GM18499 (cell line): ENCODE data around the gene MAGI2.
"Not testable (repeated sequence)": the region's sequence is repeated elsewhere in the genome, so short reads cannot be mapped to it uniquely, and the experiment has no call there.

ENCODE experiments used
- ATAC-seq: cut with Tn5 transposase; IDR thresholded peaks from one replicate; pipeline ENCODE4 v1.9.1; 2021; ENCODE audit warnings: moderate number of reproducible peaks; ENCODE audit not compliant: insufficient read depth, unreplicated experiment

The MAGI2 gene

GRCh38 chr7:79091011-79091410, 362.5 kb downstream of the MAGI2 start:
- no peak for ATAC-seq

GRCh38 chr7:79090543-79090942, 362.9 kb downstream of the MAGI2 start:
- no peak for ATAC-seq

DNA sequence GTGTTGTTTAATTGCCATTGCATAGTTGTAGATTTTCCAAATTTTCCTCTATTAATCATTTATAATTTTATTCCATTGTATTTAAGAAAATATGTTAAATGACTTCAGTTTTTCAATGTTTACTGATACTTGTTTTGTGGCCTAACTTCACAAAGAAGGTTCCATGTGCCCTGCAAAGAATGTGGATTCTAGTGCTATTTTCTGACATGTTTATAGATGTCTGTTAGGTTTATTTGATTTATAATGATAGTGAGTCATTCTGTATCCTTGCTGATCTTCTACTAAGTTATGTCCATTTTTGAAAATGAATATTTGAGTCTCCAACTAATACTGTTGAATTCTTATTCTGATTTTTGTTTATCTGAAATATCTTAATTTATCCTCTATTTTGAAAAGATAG, 369.0 kb downstream of the MAGI2 start:
- ATAC-seq: no peak

GRCh38 chr7:79079919-79080554, 373.4 kb downstream of the MAGI2 start:
- ATAC-seq: no peak

DNA sequence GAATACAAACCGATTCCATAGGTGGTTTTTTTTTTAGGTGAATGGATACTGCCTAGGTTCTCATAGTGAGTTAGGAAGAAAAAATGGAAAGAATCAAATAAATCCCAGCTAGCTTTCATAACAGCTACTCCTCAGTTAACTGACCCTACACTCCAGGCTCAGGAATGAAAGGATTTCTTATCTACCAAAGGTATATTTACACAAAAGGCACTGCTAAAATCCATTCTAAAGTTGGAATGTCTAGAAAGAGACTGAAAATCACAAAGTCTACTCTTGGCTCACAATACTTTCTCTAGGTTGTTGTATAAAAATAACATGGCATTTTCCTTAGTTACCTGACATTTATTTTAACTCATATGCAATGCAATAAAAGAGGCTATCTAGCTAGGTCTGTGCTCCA, 375.2 kb downstream of the MAGI2 start:
- ATAC-seq: no peak

DNA sequence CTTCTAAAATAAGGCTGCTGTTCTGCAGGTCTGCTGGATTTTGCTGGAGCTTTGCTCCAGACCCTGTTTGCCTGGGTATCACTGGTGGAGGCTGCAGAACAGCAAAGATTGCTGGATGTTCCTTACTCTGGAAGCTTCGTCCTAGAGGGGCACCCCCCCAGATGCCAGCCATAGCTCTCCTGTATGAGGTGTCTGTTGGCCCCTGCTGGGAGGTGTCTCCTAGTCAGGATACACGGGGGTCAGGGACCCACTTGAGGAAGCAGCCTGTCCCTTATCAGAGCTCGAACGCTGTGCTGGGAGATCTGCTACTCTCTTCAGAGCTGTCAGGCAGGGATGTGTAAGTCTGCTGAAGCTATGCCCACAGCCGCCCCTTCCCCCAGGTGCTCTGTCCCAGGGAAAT, 382.3 kb downstream of the MAGI2 start:
- ATAC-seq: not testable (repeated sequence)

DNA sequence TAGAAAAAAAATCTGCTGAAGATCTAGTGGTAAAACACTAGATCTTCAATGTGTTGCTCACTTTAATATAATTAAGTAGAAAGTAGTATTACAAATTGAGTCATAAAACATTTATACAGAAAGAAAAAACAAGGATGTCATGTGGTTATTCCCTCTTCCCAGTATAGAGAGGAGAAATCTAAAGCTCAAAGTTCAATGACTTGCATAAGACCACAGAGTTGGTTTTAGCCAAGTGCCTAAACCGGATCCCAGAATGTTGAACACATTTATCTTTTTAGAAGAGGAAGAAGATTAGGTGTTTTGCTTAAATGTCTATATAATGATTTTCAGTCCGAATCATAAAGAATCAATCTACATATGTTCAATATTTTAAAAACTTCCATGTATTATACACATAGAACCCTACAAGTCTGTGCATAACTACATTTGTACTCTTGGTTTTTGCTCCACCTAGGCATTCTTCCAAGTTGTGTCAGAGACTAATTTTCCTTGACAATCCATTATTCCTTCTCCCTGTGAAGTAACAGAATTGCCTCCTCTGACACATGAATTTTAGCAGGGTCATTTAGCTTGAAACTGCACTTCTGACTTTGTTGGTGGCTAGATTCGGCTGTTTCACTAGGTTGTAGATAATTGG, 389.2 kb downstream of the MAGI2 start:
- ATAC-seq: no peak

DNA sequence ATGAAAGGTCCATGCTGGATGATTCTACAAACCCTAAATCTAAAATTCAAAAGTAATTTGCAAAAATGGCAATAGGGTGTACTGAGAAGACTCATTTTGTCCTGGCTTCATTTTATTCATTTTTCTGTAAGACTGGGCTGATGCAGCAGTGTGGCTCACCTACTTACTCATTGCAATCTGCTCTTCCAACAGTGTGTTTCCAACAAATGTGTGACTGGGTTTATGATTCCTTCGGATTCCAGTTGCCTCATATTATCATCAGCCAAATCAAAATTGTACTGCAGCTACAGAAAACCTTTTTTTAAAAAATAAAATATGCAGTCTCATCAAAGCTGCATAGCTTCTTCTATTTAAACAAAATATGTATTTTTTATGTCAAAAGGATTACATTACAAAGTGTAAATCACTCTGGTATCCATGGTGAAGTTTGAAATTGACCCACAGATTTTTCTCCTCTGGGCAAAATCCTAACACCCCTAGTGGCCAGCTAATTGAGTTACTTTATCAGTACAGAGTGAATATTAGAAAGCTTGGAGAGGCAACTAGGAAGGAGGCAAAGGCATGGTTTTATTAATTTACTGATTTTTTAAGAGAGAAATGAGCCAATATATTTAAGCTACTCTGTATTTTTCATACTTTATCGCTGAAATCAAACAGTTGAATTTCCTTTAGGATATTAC, 390.3 kb downstream of the MAGI2 start:
- ATAC-seq: no peak

DNA sequence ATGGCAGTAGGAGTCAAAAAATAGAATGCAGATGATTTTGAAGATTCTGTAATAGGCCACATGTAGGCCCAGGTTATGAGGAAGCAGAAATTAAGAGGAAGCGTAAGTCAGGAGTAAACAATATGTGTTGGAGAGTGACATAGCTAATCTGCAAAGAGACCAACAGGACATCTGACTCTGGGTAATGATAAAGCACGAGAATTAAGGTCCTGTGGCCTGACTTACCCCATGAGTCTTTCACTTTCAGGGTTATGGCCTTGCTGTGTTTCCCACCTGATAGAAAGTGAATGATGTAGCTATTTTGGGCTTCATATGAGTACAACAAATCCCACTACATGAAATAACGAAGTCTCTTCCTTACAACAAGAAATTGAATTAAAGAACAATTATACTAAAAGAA, 393.0 kb downstream of the MAGI2 start:
- no peak for ATAC-seq

- no peak for ATAC-seq
Observed at GRCh38 chr7:79055722-79056415, 397.6 kb downstream of the MAGI2 start.

GRCh38 chr7:79051915-79052314, 401.6 kb downstream of the MAGI2 start:
- no peak for ATAC-seq

GRCh38 chr7:79050603-79051002, 402.9 kb downstream of the MAGI2 start:
- no peak for ATAC-seq

DNA sequence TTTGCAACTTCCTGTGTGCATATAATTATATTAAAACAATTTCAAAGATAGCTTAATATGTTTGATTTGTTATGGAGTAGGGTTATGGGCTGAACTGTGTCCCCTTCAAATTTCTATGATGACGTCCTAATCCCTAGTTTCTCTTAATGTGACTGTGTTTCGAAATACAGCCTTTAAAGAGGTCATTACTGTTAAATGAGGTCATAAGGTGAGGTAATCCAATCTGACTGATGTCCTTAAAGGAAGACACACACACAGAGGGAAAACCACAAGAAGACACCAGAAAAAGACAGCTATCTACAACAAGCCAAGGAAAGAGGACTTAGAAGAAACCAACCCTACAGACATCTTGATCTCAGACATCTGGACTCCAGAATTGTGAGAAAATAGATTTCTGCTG, 407.4 kb downstream of the MAGI2 start:
- no peak for ATAC-seq

DNA sequence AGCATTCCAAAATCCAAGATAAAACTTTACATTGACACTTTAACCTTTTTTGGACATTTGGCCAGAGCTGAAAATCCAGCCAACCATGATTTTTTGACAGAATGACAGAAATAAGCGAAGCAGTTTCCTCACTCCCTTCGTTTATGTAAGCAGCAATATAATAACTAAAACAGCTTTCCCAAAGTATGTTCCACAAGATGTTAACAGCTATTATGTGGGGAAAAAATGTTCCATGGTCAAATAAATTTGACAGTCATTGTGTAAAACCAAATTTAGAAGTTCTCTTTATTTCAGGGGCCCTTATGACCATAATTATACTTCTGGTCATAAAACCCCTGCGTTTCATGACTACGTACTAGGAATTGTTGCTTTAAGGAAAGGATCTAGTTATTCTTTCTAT, 416.5 kb downstream of the MAGI2 start:
- no peak for ATAC-seq

DNA sequence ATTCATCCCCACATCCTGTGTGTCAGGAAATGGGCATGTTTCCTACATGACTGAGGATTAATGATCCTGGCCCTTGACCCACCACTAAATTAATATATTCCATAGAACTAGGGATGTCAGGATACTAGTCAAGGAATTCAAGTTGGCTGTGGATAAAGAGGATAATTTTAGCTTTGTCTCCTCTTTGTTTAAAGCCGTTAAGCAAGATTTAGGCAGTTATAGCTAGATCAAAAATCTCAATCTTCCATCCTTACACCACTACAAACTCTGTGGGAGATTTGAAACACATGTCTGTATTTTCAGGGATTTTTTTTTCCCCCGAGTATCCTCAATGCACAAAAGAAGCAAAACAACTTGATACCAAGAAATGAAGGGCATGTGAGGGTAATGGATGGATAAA, 417.1 kb downstream of the MAGI2 start:
- ATAC-seq: no peak

- ATAC-seq: no peak
Observed at GRCh38 chr7:79035858-79036257, 417.6 kb downstream of the MAGI2 start.

DNA sequence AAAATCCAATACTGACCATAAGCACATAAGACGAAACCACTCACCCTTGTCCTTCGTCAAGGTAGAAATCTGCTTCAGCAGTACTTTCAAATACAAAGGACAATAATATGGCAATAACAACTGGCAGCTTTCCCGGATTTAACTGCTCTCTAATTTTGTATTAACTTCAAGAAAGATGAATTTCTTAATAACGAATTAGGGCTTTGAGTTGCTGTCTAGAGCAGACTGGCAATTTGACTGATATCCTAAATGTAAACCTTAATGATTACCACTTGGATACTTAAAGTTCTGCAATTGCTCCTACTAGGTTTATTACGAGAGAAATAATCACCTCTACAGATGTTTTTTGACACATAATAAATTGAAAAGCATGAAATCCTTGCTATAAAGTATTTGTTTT, 418.7 kb downstream of the MAGI2 start:
- ATAC-seq: no peak

DNA sequence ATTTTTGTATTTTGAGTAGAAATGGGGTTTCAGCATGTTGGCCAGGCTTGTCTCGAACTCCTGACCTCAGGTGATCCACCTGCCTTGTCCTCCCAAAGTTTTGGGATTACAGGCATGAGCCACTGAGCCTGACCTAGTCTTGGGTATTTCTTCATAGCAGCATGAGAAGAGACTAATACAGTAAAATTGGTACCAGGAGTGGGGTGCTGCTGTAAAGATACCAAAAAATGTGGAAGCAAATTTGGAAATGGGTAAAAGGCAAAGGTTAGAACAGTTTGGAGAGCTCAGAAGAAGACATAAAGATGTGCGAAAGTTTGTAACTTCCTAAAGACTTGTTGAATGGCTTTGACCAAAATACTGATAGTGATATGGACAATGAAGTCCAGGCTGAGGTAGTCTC, 433.8 kb downstream of the MAGI2 start:
- not testable (repeated sequence) for ATAC-seq

- no peak for ATAC-seq
Observed at GRCh38 chr7:79011921-79012320, 441.5 kb downstream of the MAGI2 start.

- no peak for ATAC-seq
Observed at GRCh38 chr7:79009647-79010046, 443.8 kb downstream of the MAGI2 start.

DNA sequence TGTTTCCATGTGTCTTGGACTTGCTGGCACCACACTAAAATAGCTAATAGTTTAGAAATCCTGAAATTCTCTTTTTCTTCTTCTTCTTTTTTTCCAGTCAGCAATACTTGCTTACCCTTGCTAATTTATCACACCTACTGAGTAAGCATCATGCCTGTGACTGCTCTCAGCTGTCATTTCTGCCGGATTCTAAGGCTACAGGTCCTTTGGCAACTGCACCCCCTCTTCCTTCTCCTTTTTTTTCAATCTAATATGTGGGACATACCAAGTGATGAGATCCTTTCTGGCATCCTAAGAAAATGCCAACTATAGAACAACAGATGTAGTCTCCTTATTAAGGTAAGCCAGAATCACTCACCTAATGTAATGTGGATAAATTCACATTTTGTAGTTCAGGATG, 444.7 kb downstream of the MAGI2 start:
- no peak for ATAC-seq
